Measurements from ENCODE around the gene PPM1D. TPM values are rescaled to one million over a fixed set of nuclear protein-coding genes. Genes with fewer than 3 reads are reported as not detected.

Gene PPM1D
- total RNA-seq, 1 donor = 15.6 TPM

DNA sequence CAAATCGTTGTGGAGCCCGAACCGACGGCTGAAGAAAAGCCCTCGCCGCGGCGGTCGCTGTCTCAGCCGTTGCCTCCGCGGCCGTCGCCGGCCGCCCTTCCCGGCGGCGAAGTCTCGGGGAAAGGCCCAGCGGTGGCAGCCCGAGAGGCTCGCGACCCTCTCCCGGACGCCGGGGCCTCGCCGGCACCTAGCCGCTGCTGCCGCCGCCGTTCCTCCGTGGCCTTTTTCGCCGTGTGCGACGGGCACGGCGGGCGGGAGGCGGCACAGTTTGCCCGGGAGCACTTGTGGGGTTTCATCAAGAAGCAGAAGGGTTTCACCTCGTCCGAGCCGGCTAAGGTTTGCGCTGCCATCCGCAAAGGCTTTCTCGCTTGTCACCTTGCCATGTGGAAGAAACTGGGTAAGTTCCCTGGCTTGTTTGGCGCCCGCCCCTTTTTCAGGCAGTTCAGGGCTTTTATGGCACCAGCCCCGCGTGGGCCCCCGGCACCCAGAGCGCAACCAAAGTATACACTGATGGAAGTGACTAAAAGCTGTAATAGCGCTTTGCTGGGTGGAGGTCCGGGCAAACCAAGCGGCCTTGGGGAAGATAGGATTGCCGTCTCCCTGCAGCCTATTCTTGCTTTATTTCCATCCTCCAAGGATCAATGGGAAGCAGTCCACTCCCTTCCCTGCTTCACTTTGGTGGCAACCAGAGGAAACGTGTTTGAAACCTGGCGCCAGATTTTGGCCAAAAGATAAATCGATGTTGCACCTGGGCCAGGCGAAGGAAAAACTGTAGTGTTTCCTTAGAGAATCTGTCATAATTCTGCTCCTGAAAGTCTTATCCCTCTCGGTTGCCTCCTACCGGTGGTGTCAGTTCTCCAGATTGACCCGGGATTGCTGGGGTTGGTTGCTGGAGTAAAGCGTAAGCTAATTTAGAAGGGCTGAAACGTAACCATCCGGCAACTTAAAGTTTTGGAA, 775 bp downstream of the PPM1D start:
- TF ChIP-seq, protein P1, sequence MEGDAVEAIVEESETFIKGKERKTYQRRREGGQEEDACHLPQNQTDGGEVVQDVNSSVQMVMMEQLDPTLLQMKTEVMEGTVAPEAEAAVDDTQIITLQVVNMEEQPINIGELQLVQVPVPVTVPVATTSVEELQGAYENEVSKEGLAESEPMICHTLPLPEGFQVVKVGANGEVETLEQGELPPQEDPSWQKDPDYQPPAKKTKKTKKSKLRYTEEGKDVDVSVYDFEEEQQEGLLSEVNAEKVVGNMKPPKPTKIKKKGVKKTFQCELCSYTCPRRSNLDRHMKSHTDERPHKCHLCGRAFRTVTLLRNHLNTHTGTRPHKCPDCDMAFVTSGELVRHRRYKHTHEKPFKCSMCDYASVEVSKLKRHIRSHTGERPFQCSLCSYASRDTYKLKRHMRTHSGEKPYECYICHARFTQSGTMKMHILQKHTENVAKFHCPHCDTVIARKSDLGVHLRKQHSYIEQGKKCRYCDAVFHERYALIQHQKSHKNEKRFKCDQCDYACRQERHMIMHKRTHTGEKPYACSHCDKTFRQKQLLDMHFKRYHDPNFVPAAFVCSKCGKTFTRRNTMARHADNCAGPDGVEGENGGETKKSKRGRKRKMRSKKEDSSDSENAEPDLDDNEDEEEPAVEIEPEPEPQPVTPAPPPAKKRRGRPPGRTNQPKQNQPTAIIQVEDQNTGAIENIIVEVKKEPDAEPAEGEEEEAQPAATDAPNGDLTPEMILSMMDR (IDR thresholded peaks at IDR 0.05; ENCODE audit: extremely low read depth, low read depth, low read length) = peak; percentile 88
- H3K4me2 ChIP-seq (ENCODE audit: insufficient read depth, low read length) = peak overlapping the region; percentile 88
- H3K4me1 ChIP-seq (ENCODE audit: insufficient read depth, low read length) = peaks cover 28% of the 10 kb centered on the region
- H3K27ac ChIP-seq (ENCODE audit: low read depth, low read length) = peak overlapping the region; percentile 82
- peaks cover 52% of the 10 kb centered on the region for H3K79me2 ChIP-seq (ENCODE audit: insufficient read depth, low read length)
- peak overlapping the region; percentile 81 for H2AFZ ChIP-seq (ENCODE audit: low read length)
- peak; percentile 96 for DNase-seq (ENCODE audit: insufficient read length, low spot score, missing footprints)
- no peaks in the 10 kb centered on the region for H3K27me3 ChIP-seq (ENCODE audit: insufficient read depth, low read length)
- H3K4me3 ChIP-seq (ENCODE audit: insufficient read depth, low read length) = peak overlapping the region; percentile 96
- no peaks in the 10 kb centered on the region for H3K9me3 ChIP-seq (ENCODE audit: low read depth, low read length)
- no peaks in the 10 kb centered on the region for H3K36me3 ChIP-seq (ENCODE audit: insufficient read depth, low read length)
- peaks cover 21% of the 10 kb centered on the region for H4K20me1 ChIP-seq (ENCODE audit: insufficient read depth, low read length)

DNA sequence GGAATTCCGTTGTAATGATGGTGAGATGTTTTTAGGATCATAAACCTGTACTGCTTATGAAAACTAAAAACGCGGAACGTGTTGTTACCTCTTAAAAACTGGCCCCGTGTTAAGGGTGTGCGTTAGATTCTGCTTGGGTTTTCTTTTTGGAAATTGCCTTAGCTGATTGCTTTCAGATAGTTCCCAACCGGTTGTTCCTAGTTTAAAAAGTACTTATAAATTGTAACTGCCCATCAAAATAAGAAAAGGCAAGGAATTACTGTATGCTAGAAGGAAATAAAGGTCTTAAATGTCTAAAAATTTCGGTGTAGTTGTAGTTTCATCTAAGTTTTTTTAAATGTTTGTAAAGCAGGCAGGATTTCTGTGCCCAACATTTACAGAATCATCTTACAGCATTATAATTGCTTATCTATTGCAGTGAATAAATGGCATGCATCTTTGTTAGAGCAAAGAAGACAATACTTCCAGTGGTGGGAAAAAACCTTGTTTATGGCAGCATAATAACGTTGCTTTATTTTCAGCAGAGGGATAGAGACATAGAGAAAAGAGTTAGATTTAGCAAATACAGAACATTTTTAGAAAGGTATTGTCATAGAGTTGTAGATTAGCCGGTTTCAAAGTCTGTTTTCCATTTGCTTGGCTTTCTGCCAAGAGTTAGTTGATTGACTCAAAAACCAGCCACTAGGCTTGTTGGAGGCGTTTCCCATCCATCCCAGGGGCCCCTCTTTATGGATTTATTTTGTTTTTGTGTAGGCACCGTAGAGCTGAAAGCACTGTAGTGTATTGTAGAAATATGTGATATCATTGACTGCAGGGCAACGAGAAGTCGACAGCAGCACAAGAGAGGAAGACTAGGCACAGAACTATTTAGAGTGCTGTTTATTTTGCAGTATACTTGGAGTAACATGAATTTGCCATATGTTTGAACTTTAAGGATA, 1.7 kb downstream of the PPM1D start:
- no peaks in the 10 kb centered on the region for H3K27me3 ChIP-seq (ENCODE audit: insufficient read depth, low read length)
- H3K9me3 ChIP-seq (ENCODE audit: low read depth, low read length) = no peaks in the 10 kb centered on the region
- peak overlapping the region; percentile 88 for H3K4me2 ChIP-seq (ENCODE audit: insufficient read depth, low read length)
- peaks cover 61% of the 10 kb centered on the region for H3K79me2 ChIP-seq (ENCODE audit: insufficient read depth, low read length)
- peak overlapping the region; percentile 82 for H3K27ac ChIP-seq (ENCODE audit: low read depth, low read length)
- H3K36me3 ChIP-seq (ENCODE audit: insufficient read depth, low read length) = no peaks in the 10 kb centered on the region
- TF ChIP-seq, protein P1 (IDR thresholded peaks at IDR 0.05; ENCODE audit: extremely low read depth, low read depth, low read length) = no peak
- peak overlapping the region; percentile 96 for H3K4me3 ChIP-seq (ENCODE audit: insufficient read depth, low read length)
- H2AFZ ChIP-seq (ENCODE audit: low read length) = peak overlapping the region; percentile 81
- peaks cover 30% of the 10 kb centered on the region for H4K20me1 ChIP-seq (ENCODE audit: insufficient read depth, low read length)
- peak; percentile 81 for DNase-seq (ENCODE audit: insufficient read length, low spot score, missing footprints)
- peaks cover 31% of the 10 kb centered on the region for H3K4me1 ChIP-seq (ENCODE audit: insufficient read depth, low read length)

DNA sequence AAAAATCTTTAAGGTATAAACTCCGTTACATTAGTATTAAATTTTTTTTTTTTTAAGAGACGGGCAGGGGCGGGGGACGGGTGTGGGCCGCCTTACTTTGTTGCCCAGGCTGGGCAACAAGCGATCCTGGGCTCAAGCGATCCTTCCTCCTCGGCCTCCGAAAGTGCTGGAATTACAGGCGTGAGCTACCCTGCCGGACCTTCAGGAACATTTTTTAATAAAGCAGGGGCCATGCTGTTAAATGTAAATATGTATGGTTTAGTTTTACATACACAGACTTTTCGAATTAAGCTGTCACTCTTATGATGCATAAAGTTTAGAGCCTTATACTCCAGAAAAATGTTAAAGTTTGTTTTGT, 2.4 kb downstream of the PPM1D start:
- Histone ChIP-seq H4K20me1 (ENCODE audit: insufficient read depth, low read length) (peaks cover 30% of the 10 kb centered on the region), H3K4me1 (ENCODE audit: insufficient read depth, low read length) (peaks cover 31% of the 10 kb centered on the region), H3K36me3 (ENCODE audit: insufficient read depth, low read length) (no peaks in the 10 kb centered on the region), H3K4me2 (ENCODE audit: insufficient read depth, low read length) (peak overlapping the region; percentile 88), H3K4me3 (ENCODE audit: insufficient read depth, low read length) (peak overlapping the region; percentile 96), H3K27ac (ENCODE audit: low read depth, low read length) (peak overlapping the region; percentile 82), H3K79me2 (ENCODE audit: insufficient read depth, low read length) (peaks cover 68% of the 10 kb centered on the region), H3K9me3 (ENCODE audit: low read depth, low read length) (no peaks in the 10 kb centered on the region), H2AFZ (ENCODE audit: low read length) (no peak overlapping the region), H3K27me3 (ENCODE audit: insufficient read depth, low read length) (no peaks in the 10 kb centered on the region)
- no peak for DNase-seq (ENCODE audit: insufficient read length, low spot score, missing footprints)
- TF ChIP-seq, protein P1 (IDR thresholded peaks at IDR 0.05; ENCODE audit: extremely low read depth, low read depth, low read length) = no peak

Data from osteoblast (primary cell).